Measurements from ENCODE around the gene SESN3. TPM values are rescaled to one million over a fixed set of nuclear protein-coding genes. Genes with fewer than 3 reads are reported as not detected.
"Not testable (repeated sequence)": the region's sequence is repeated elsewhere in the genome, so short reads cannot be mapped to it uniquely, and the experiment has no call there.

The SESN3 gene
- total and polyA plus RNA-seq, 4 donors, result 4.0 to 73.3 (median 20.1) TPM

- Histone ChIP-seq H3K36me3 (ENCODE audit: control insufficient read depth in 4 of 4, insufficient read depth in 4 of 4, low read length in 4 of 4) (no peaks in the 10 kb centered on the region), H3K27me3 (ENCODE audit: control insufficient read depth in 3 of 3, insufficient read depth in 3 of 3, low read length in 2 of 3) (no peaks in the 10 kb centered on the region), H3K4me3 (peak overlapping the region; percentile 78), H3K27ac (ENCODE audit: low read depth in 1 of 2, low read length in 1 of 2) (peak overlapping the region; percentile 34 to 83), H3K9me3 (ENCODE audit: control insufficient read depth in 4 of 4, insufficient read depth in 3 of 4, low read length in 3 of 4) (no peaks in the 10 kb centered on the region), H3K4me1 (ENCODE audit: control insufficient read depth in 5 of 5, insufficient read depth in 5 of 5, low read length in 5 of 5) (peaks cover 0 to 38% (median 0%) of the 10 kb centered on the region in 5 donors), H3K9ac (ENCODE audit: insufficient read depth in 1 of 2, low read length in 2 of 2) (peak overlapping the region; percentile 60 to 88)
- WGBS, 2 donors, result 0% methylated on average over 42 of the region's 42 CpGs
- TF ChIP-seq CTCF (IDR thresholded peaks at IDR 0.05; ENCODE audit: control extremely low read depth, extremely low read depth), result no peak
- peak; percentile 51 to 75 (median 67) for DNase-seq
- no peak for ATAC-seq (ENCODE audit: insufficient read depth, low FRiP score)
These were observed 801 bp downstream of the SESN3 start for GRCh38 chr11:95229993-95230809.

- Histone ChIP-seq H3K27ac (ENCODE audit: low read depth in 1 of 2, low read length in 1 of 2) (no peak overlapping the region), H3K9ac (ENCODE audit: insufficient read depth in 1 of 2, low read length in 2 of 2) (peak overlapping the region; percentile 60 to 88), H3K36me3 (ENCODE audit: control insufficient read depth in 4 of 4, insufficient read depth in 4 of 4, low read length in 4 of 4) (no peaks in the 10 kb centered on the region), H3K4me3 (no peak overlapping the region), H3K27me3 (ENCODE audit: control insufficient read depth in 3 of 3, insufficient read depth in 3 of 3, low read length in 2 of 3) (no peaks in the 10 kb centered on the region), H3K4me1 (ENCODE audit: control insufficient read depth in 5 of 5, insufficient read depth in 5 of 5, low read length in 5 of 5) (peaks cover 0 to 38% (median 0%) of the 10 kb centered on the region in 5 donors), H3K9me3 (ENCODE audit: control insufficient read depth in 4 of 4, insufficient read depth in 3 of 4, low read length in 3 of 4) (no peaks in the 10 kb centered on the region)
- no peak for TF ChIP-seq CTCF (IDR thresholded peaks at IDR 0.05; ENCODE audit: control extremely low read depth, extremely low read depth)
- ATAC-seq (ENCODE audit: insufficient read depth, low FRiP score) (no peak), DNase-seq (peak; percentile 20 to 87 (median 84))
- WGBS, 2 donors, result 1 to 3% methylated on average over 12 of the region's 12 CpGs
These were observed 1.6 kb downstream of the SESN3 start for GRCh38 chr11:95229199-95229992.

GRCh38 chr11:95228081-95228749, 2.8 kb downstream of the SESN3 start:
- WGBS, 2 donors, result 70 to 88% methylated on average over 2 of the region's 2 CpGs
- ATAC-seq (ENCODE audit: insufficient read depth, low FRiP score) (no peak), DNase-seq (peak in 2 of 3 donors; percentile 49 to 54)
- no peak for TF ChIP-seq CTCF (IDR thresholded peaks at IDR 0.05; ENCODE audit: control extremely low read depth, extremely low read depth)
- H3K36me3 ChIP-seq (ENCODE audit: control insufficient read depth in 4 of 4, insufficient read depth in 4 of 4, low read length in 4 of 4), result peaks cover 0 to 3% (median 0%) of the 10 kb centered on the region in 4 donors
- no peaks in the 10 kb centered on the region for H3K9me3 ChIP-seq (ENCODE audit: control insufficient read depth in 4 of 4, insufficient read depth in 3 of 4, low read length in 3 of 4)
- peaks cover 0 to 36% (median 0%) of the 10 kb centered on the region in 5 donors for H3K4me1 ChIP-seq (ENCODE audit: control insufficient read depth in 5 of 5, insufficient read depth in 5 of 5, low read length in 5 of 5)
- H3K27ac ChIP-seq (ENCODE audit: low read depth in 1 of 2, low read length in 1 of 2), result no peak overlapping the region
- peak overlapping the region in 1 of 2 donors; percentile 88 for H3K9ac ChIP-seq (ENCODE audit: insufficient read depth in 1 of 2, low read length in 2 of 2)
- no peaks in the 10 kb centered on the region for H3K27me3 ChIP-seq (ENCODE audit: control insufficient read depth in 3 of 3, insufficient read depth in 3 of 3, low read length in 2 of 3)
- H3K4me3 ChIP-seq, result no peak overlapping the region

GRCh38 chr11:95227060-95227459, 3.9 kb downstream of the SESN3 start:
- H3K27ac ChIP-seq (ENCODE audit: low read depth in 1 of 2, low read length in 1 of 2); DNase-seq; H3K9ac ChIP-seq (ENCODE audit: insufficient read depth in 1 of 2, low read length in 2 of 2); ATAC-seq (ENCODE audit: insufficient read depth, low FRiP score); H3K9me3 ChIP-seq (ENCODE audit: control insufficient read depth in 4 of 4, insufficient read depth in 3 of 4, low read length in 3 of 4); H3K27me3 ChIP-seq (ENCODE audit: control insufficient read depth in 3 of 3, insufficient read depth in 3 of 3, low read length in 2 of 3); H3K36me3 ChIP-seq (ENCODE audit: control insufficient read depth in 4 of 4, insufficient read depth in 4 of 4, low read length in 4 of 4); H3K4me3 ChIP-seq: not testable (repeated sequence)
- H3K4me1 ChIP-seq (ENCODE audit: control insufficient read depth in 5 of 5, insufficient read depth in 5 of 5, low read length in 5 of 5), result peaks cover 0 to 25% (median 0%) of the 10 kb centered on the region in 5 donors
- WGBS, 2 donors, result 91 to 97% methylated on average over 6 of the region's 6 CpGs

All from lung (tissue), 12 donors.